ENCODE data around the gene SNAPC1.
A peak's percentile ranks its signal among the peaks of the same experiment; 100 is the strongest.

The SNAPC1 gene

GRCh38 chr14:61761557-61761956 lies 663 bp upstream of the SNAPC1 start:
- Mint-ChIP-seq H3K4me1 (peaks cover 43% of the 10 kb centered on the region), H3K27ac (peak overlapping the region; percentile 98 to 100 (median 99)), H3K9me3 (no peaks in the 10 kb centered on the region), H3K4me3 (peak overlapping the region; percentile 98 to 100 (median 99)), H3K27me3 (ENCODE audit: low read depth) (no peaks in the 10 kb centered on the region), H3K36me3 (ENCODE audit: low read depth) (no peaks in the 10 kb centered on the region)
- TF ChIP-seq CTCF (IDR thresholded peaks at IDR 0.05; ENCODE audit: unreplicated experiment in 3 of 3): no peak

- Mint-ChIP-seq H3K9me3 (no peaks in the 10 kb centered on the region), H3K27me3 (ENCODE audit: low read depth) (no peaks in the 10 kb centered on the region), H3K4me1 (peaks cover 46% of the 10 kb centered on the region), H3K36me3 (ENCODE audit: low read depth) (peaks cover 12% of the 10 kb centered on the region), H3K27ac (peak overlapping the region; percentile 29 to 80 (median 31)), H3K4me3 (peak overlapping the region; percentile 98 to 100 (median 99))
- no peak for TF ChIP-seq CTCF (IDR thresholded peaks at IDR 0.05; ENCODE audit: unreplicated experiment in 3 of 3)
These were observed 2.3 kb downstream of the SNAPC1 start for GRCh38 chr14:61764342-61765122.

DNA sequence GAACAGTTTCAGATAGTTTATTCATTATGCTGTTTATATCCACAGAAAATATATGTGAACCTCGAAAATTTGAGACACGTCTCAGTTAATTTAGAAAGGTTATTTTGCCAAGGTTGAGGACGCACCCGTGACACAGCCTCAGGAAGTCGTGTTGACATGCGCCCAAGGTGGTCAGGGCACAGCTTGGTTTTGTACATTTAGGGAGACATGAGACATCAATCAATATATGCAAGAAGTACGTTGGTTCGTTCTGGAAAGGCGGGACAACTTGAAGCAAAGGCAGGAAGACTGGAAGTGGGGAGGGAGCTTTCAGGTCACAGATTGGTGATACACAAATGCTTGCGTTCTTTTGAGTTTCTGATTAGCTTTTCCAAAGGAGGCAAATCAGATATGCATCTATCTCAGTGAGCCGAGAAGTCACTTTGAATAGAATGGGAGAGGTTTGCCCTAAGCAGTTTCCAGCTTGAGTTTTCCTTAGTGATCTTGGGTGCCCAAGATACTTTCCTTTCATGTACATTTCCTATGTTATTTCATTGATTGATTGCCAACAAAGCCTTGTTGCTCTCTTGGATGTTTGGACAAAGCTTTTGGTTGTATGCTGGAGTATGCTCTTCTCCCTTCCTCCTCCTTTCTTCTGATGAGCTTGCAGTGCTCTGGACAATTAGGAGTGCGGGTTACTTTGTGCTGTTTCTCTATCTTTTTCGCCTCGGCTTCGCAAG lies 3.2 kb downstream of the SNAPC1 start:
- Mint-ChIP-seq H3K27me3 (ENCODE audit: low read depth) (no peaks in the 10 kb centered on the region), H3K27ac (peak overlapping the region; percentile 31 to 80 (median 52)), H3K4me1 (peaks cover 46% of the 10 kb centered on the region), H3K4me3 (peak overlapping the region; percentile 65 to 100 (median 98)), H3K36me3 (ENCODE audit: low read depth) (peaks cover 21% of the 10 kb centered on the region), H3K9me3 (no peaks in the 10 kb centered on the region)
- no peak for TF ChIP-seq CTCF (IDR thresholded peaks at IDR 0.05; ENCODE audit: unreplicated experiment in 3 of 3)

DNA sequence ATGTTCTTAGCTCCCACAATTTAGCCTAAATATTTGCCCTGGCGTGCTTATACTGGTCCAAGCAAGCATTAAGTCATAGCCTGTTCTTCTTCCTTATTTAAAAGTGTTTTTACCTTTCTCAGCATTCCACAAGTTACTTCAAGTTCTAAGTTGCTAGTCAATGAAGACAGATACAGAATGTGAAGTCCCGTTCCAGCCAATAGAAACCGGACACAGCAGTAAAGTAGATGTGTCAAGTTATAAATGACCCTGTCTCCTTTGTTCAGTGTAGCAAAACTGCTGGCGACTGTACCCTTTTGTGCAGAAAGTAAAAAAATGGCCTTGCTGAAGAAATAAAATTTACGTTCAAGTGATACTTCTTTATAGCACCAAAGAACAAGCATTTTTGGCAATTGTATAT lies 3.9 kb downstream of the SNAPC1 start:
- Mint-ChIP-seq H3K4me3 (peak overlapping the region; percentile 65 to 100 (median 98)), H3K36me3 (ENCODE audit: low read depth) (peaks cover 27% of the 10 kb centered on the region), H3K27ac (peak overlapping the region; percentile 31 to 80 (median 52)), H3K4me1 (peaks cover 46% of the 10 kb centered on the region), H3K9me3 (no peaks in the 10 kb centered on the region), H3K27me3 (ENCODE audit: low read depth) (no peaks in the 10 kb centered on the region)
- no peak for TF ChIP-seq CTCF (IDR thresholded peaks at IDR 0.05; ENCODE audit: unreplicated experiment in 3 of 3)

DNA sequence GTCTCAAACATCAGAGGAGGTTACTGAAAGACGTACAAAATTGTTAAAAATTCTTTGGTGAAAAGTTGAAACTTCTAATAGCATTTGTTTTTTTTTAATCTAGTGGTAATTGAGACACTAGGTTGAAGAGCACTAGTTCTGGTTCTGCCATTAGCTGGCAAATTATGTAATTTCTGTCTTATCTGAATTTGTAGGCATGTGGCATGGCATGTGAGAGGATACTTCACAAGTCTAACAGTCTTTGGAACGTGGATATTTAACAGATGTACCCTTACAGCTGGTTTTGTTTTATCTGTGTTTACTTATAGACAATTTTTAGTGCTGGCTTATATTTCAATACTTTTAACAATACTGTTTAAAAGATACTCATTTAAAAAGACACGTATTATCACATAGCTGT lies 6.0 kb downstream of the SNAPC1 start:
- no peaks in the 10 kb centered on the region for H3K27me3 Mint-ChIP-seq (ENCODE audit: low read depth)
- peaks cover 43% of the 10 kb centered on the region for H3K36me3 Mint-ChIP-seq (ENCODE audit: low read depth)
- TF ChIP-seq CTCF (IDR thresholded peaks at IDR 0.05; ENCODE audit: unreplicated experiment in 3 of 3): no peak
- no peaks in the 10 kb centered on the region for H3K9me3 Mint-ChIP-seq
- no peak overlapping the region for H3K4me3 Mint-ChIP-seq
- no peak overlapping the region for H3K27ac Mint-ChIP-seq
- H3K4me1 Mint-ChIP-seq: peaks cover 34% of the 10 kb centered on the region

Measured in nephron (organoid).